ENCODE measurements around the gene ZNF709. TPM values are rescaled to one million over a fixed set of nuclear protein-coding genes. Genes with fewer than 3 reads are reported as not detected.
"Not testable (repeated sequence)": the region's sequence is repeated elsewhere in the genome, so short reads cannot be mapped to it uniquely, and the experiment has no call there.

Gene ZNF709
- polyA plus RNA-seq, 6 donors from 2014 or later = 1.4 to 2.8 (median 2.3) TPM; not detected in 1

- DNase-seq (peak; percentile 30), ATAC-seq (ENCODE audit: low read depth in 2 of 2) (peak; percentile 19 to 34)
- Mint-ChIP-seq H3K27ac (peak overlapping the region; percentile 54 to 96 (median 92)), H3K4me1 (peaks cover 18 to 58% (median 30%) of the 10 kb centered on the region in 3 donors), H3K9me3 (peaks cover 6 to 22% (median 8%) of the 10 kb centered on the region in 7 donors), H3K4me3 (peak overlapping the region; percentile 91 to 100 (median 98))
- H3K36me3 Mint-ChIP-seq, H3K27me3 Mint-ChIP-seq: not testable (repeated sequence)
These were observed 44.7 kb downstream of the ZNF709 start for GRCh38 chr19:12439686-12440540.

DNA sequence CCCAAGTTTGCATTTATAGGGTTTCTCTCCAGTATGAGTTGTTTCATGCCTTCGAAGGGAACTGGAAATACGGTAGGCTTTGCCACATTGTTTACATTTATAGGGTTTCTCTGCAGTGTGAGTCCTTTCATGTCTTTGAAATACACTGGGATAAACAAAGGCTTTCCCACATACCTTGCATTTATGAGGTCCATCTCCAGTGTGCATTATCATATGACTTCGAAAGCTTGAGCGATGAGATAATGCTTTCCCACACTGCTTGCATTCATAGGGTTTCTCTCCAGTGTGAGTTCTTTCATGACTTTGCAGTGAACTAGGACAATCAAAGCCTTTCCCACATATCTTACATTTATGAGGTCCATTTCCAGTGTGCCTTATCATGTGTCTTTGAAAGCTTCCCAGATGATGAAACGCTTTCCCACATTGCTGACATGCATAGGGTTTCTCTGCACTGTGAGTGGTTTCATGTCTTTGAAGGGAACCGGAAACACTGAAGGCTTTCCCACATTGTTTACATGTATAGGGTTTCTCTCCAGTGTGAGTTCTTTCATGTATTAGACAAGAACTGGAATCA lies 53.8 kb downstream of the ZNF709 start:
- Mint-ChIP-seq H3K36me3 (peaks cover 33 to 41% of the 10 kb centered on the region in 2 donors), H3K9me3 (peaks cover 10 to 31% (median 25%) of the 10 kb centered on the region in 7 donors)
- ATAC-seq (ENCODE audit: low read depth in 2 of 2) = not testable (repeated sequence)

DNA sequence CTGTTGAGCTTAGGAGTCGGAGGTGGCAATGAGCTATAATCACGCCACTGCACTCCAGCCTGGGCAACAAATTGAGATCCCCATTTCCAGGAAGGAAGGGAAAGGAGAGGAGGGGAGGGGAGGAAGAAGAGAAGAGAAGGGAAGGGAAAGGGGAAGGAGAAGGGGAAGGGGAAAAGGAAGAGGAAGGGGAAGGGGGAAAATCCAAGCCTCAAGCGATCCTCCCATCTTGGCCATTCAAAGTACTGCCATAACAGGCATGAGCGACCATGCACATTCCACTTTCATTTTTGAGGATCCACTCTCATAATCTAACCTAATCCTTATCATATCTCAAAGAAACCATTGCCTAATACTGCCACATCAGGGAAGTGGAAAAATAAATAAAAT lies 58.7 kb downstream of the ZNF709 start:
- H3K27me3 Mint-ChIP-seq = no peaks in the 10 kb centered on the region
- H3K9me3 Mint-ChIP-seq = peaks cover 2 to 24% (median 16%) of the 10 kb centered on the region in 7 donors
- ATAC-seq (ENCODE audit: low read depth in 2 of 2) (no peak), DNase-seq (no peak)
- H3K4me3 Mint-ChIP-seq = no peak overlapping the region
- peaks cover 6 to 13% (median 13%) of the 10 kb centered on the region in 3 donors for H3K4me1 Mint-ChIP-seq
- peak overlapping the region in 2 of 6 donors; percentile 72 to 79 for H3K27ac Mint-ChIP-seq
- peaks cover 22 to 24% of the 10 kb centered on the region in 2 donors for H3K36me3 Mint-ChIP-seq

More for the DNA sequence above, 53.8 kb downstream of the ZNF709 start:
- not testable (repeated sequence) for H3K4me3 Mint-ChIP-seq, DNase-seq, H3K27ac Mint-ChIP-seq, H3K27me3 Mint-ChIP-seq
- H3K4me1 Mint-ChIP-seq = peaks cover 2 to 13% (median 5%) of the 10 kb centered on the region in 3 donors

- peak overlapping the region in 2 of 6 donors; percentile 72 to 79 for H3K27ac Mint-ChIP-seq
- no peak overlapping the region for H3K4me3 Mint-ChIP-seq
- H3K4me1 Mint-ChIP-seq = peaks cover 6 to 13% (median 13%) of the 10 kb centered on the region in 3 donors
- no peaks in the 10 kb centered on the region for H3K27me3 Mint-ChIP-seq
- no peak for ATAC-seq (ENCODE audit: low read depth in 2 of 2)
- no peak for DNase-seq
- peaks cover 17 to 19% of the 10 kb centered on the region in 2 donors for H3K36me3 Mint-ChIP-seq
- peaks cover 0 to 19% (median 11%) of the 10 kb centered on the region in 7 donors for H3K9me3 Mint-ChIP-seq
These were observed 59.3 kb downstream of the ZNF709 start for GRCh38 chr19:12425236-12425887.

DNA sequence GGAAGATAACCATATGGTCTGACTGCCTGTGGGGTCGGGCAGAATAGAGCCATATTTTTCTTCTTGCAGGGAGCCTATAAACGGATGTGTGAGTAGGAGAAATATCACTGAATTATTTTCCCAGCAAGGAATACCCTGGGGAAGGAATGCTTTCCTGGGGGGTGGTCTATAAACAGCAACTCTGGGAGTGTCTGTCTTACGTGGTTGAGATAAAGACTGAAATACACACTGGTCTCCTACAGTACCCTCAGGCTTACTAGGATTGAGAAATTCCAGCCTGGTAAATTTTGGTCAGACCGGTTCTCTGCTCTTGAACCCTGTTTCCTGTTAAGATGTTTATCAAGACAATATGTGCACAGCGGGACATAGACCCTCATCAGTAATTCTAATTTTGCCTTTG lies 67.3 kb downstream of the ZNF709 start:
- ATAC-seq (ENCODE audit: low read depth in 2 of 2); H3K27ac Mint-ChIP-seq; H3K4me1 Mint-ChIP-seq; DNase-seq; H3K27me3 Mint-ChIP-seq; H3K4me3 Mint-ChIP-seq: not testable (repeated sequence)
- Mint-ChIP-seq H3K36me3 (peaks cover 10% of the 10 kb centered on the region in 2 donors), H3K9me3 (peaks cover 0 to 15% (median 8%) of the 10 kb centered on the region in 7 donors)

DNA sequence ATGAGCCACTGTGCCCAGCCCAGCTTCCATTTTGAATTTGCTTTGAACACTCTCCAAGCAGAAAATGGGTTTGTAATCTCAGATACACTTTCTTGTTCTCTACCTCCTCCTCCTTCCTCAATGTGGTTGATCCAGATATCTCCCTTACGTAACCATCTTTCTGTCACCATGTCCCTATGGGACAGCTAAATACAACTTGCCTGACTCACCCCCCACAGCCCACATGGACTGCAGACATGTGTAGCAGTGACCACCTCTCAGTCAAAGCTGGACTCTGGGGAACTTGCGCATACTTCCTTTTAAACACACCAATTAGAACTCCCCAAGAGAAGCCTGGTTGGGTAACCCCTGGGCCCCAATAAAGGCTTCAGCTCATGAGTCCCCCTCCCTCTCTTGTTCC lies 72.7 kb downstream of the ZNF709 start:
- peaks cover 8 to 10% of the 10 kb centered on the region in 2 donors for H3K36me3 Mint-ChIP-seq
- H3K27ac Mint-ChIP-seq = no peak overlapping the region
- DNase-seq (no peak), ATAC-seq (ENCODE audit: low read depth in 2 of 2) (no peak)
- H3K27me3 Mint-ChIP-seq = no peaks in the 10 kb centered on the region
- H3K9me3 Mint-ChIP-seq = peaks cover 0 to 14% (median 5%) of the 10 kb centered on the region in 7 donors
- H3K4me3 Mint-ChIP-seq = no peak overlapping the region
- peaks cover 0 to 8% (median 0%) of the 10 kb centered on the region in 3 donors for H3K4me1 Mint-ChIP-seq

Other genes starting within 250 kb of the ZNF709 start
- gene ZNF44, start 189.9 kb downstream of the ZNF709 start, polyA plus RNA-seq (ENCODE audit: low read depth in 6 of 6) = 10 to 100 TPM; 13.9 to 21.7 (median 15.3) TPM
- gene ZNF563, start 151.2 kb downstream of the ZNF709 start, polyA plus RNA-seq (ENCODE audit: low read depth in 6 of 6) = 1 to 10 TPM; 2.6 to 6.0 (median 3.9) TPM
- 1 to 10 TPM in 5 of 6 donors, not detected in 1; 1.7 to 2.5 (median 2.1) TPM for gene ZNF442, start 119.1 kb downstream of the ZNF709 start, polyA plus RNA-seq (ENCODE audit: low read depth in 6 of 6)
- 1 to 10 TPM; 2.0 to 9.5 (median 5.9) TPM for gene ZNF799, start 83.5 kb downstream of the ZNF709 start, polyA plus RNA-seq (ENCODE audit: low read depth in 6 of 6)
- 1 to 10 TPM; 1.4 to 4.3 (median 3.1) TPM for gene ZNF443, start 43.8 kb downstream of the ZNF709 start, polyA plus RNA-seq (ENCODE audit: low read depth in 6 of 6)
- 10 to 100 TPM; 14.8 to 22.7 (median 18.7) TPM for gene ZNF564, start 66.7 kb upstream of the ZNF709 start, polyA plus RNA-seq (ENCODE audit: low read depth in 6 of 6)
- 10 to 100 TPM in 4 of 6 donors, 1 to 10 TPM in 1, not detected in 1; 9.7 to 13.1 (median 12.2) TPM for gene ZNF490, start 126.0 kb upstream of the ZNF709 start, polyA plus RNA-seq (ENCODE audit: low read depth in 6 of 6)
- gene ZNF791, start 126.1 kb upstream of the ZNF709 start, polyA plus RNA-seq (ENCODE audit: low read depth in 6 of 6) = 10 to 100 TPM; 22.8 to 44.1 (median 28.2) TPM
- 10 to 100 TPM; 64.1 to 97.0 (median 76.9) TPM for gene MAN2B1, start 181.9 kb upstream of the ZNF709 start, polyA plus RNA-seq (ENCODE audit: low read depth in 6 of 6)
- 10 to 100 TPM; 12.6 to 34.5 (median 17.5) TPM for gene WDR83, start 182.0 kb upstream of the ZNF709 start, polyA plus RNA-seq (ENCODE audit: low read depth in 6 of 6)
- gene DHPS, start 197.1 kb upstream of the ZNF709 start, polyA plus RNA-seq (ENCODE audit: low read depth in 6 of 6) = 100 to 1,000 TPM in 2 of 6 donors, 10 to 100 TPM in 4; 83.5 to 132 (median 85.5) TPM
- gene GNG14, start 203.2 kb upstream of the ZNF709 start, polyA plus RNA-seq (ENCODE audit: low read depth in 6 of 6) = not detected
- 1 to 10 TPM; 2.0 to 5.8 (median 4.9) TPM for gene FBXW9, start 211.8 kb upstream of the ZNF709 start, polyA plus RNA-seq (ENCODE audit: low read depth in 6 of 6)
- 1 to 10 TPM in 5 of 6 donors, not detected in 1; 1.7 to 3.5 (median 2.7) TPM for gene TNPO2, start 239.1 kb upstream of the ZNF709 start, polyA plus RNA-seq (ENCODE audit: low read depth in 6 of 6)
- 100 to 1,000 TPM; 207 to 269 (median 230) TPM for gene TRIR, start 249.9 kb upstream of the ZNF709 start, polyA plus RNA-seq (ENCODE audit: low read depth in 6 of 6)